ENCODE results near the gene SLC12A8.

GRCh38 chr3:125078951-125079674, 133.4 kb downstream of the SLC12A8 start:
- TF ChIP-seq CTCF (IDR thresholded peaks at IDR 0.05), result no peak
- TF ChIP-seq POLR2A (IDR thresholded peaks at IDR 0.05), result no peak
- no peak for TF ChIP-seq POLR2AphosphoS5 (IDR thresholded peaks at IDR 0.05)
